Cerebellar cortex (tissue), 1 donor: ENCODE data around the gene AZIN2.
"Not testable (repeated sequence)": the region's sequence is repeated elsewhere in the genome, so short reads cannot be mapped to it uniquely, and the experiment has no call there.

ENCODE experiments used
- DNase-seq: peaks from one replicate; pipeline ENCODE4 v3.0.0-alpha.2; 2015; ENCODE audit warnings: low spot score

The AZIN2 gene

GRCh38 chr1:33080885-33081553 lies at the start of gene AZIN2:
TSS of gene AZIN2 (plus strand) at chr1:33081153. CDS start at chr1:33082250, 1,097 bp downstream.
- peak; percentile 98 for DNase-seq

DNA sequence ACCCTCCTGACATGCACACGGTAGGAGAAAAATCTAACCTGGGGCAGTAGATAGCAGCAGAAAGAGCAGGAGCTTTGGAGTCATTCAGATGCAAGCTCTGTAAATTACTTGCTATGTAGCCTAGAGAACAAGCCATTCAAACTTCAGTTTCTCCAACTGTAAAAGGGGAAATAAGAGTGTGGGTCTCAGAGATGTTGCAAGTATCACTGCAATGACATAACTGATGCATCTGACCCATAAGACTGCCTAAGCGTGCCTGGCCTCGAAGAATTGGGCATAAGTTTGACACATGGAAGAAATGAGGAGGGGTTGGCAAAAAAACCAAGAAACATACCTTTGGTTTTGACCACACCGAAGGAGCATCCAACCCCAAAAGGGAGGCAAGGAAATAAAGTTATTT lies 49.4 kb upstream of the AZIN2 start:
- DNase-seq: no peak

DNA sequence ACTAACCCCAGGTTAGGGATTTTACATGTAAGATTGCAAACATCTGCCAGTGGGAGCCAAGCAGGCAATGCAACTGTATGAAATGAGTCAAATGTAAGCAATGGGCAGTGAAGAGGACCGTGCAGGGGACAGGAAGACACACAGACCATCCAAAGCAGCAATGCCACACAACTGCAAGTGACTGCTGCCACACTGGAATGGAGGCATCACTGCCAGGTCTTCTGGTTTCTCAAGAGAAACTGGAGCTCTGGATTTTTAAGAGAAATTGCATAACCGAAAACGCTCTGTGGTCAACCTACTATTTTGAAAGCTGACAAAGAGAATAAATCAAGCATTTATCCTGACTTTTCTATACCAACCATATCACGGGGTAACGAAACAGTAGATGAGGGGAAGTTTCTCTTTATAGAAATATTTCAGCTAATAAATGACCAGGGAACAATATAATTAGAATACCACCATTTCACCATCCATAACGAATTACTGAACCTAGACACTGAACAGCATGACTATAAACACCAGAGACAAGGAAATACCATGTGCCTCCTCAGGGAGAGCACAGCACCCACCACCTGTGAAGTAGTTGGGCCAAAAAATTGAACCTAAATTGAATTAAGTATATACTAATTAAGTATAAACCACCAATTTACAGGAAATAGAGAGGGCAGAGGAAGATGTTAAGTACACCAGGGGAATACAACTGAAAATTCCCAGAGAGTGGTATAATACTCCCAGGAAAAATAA lies 48.7 kb upstream of the AZIN2 start:
- no peak for DNase-seq

DNA sequence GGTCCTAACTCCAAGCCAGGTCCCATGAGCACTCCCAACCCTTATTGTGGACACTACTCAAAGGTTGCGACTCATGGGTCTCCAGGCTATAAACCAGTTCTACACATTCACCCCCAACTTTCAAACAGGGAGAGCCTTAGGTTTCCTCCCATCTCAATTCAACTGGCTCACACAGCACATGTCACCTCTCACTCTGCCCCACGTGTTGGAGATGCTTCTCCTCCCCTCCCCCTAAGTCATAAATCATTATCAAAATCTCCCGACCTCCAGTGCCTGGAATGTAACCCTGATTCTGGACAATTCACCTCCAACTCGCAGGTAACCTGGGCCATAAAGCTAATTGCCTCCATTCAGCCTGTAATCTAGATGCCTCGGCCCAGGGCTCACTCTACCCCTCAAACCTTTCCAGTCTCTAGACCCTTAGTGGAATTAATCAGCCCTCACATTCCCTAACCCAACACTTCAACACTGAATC lies 44.9 kb upstream of the AZIN2 start:
- no peak for DNase-seq

- DNase-seq: peak; percentile 99
These were observed 44.1 kb upstream of the AZIN2 start, which contains the start of gene AK2 for GRCh38 chr1:33036526-33037503. TSS of gene AK2 (minus strand) at chr1:33036883. CDS start at chr1:33036828, 55 bp downstream.

GRCh38 chr1:33039840-33040239 lies 41.1 kb upstream of the AZIN2 start:
- no peak for DNase-seq

DNA sequence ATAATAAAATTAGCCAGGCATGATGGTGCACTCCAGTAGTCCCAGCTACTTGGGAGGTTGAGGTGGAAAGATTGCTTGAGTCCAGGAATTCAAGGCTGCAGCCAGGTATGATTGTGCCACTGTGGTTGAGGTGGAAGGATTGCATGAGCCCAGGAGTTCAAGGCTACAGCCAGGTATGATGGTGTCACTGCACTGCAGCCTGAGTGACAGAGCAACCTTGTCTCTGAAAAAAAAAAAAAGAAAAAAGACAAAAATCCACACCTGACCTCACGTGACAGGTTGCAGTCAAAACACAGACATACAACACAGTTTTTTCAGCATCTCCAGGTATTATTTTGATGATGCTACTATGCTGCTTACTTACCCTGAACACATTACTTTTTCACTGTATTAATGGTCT lies 39.9 kb upstream of the AZIN2 start:
- no peak for DNase-seq

GRCh38 chr1:33042831-33043230 lies 38.1 kb upstream of the AZIN2 start:
- DNase-seq: peak; percentile 98

DNA sequence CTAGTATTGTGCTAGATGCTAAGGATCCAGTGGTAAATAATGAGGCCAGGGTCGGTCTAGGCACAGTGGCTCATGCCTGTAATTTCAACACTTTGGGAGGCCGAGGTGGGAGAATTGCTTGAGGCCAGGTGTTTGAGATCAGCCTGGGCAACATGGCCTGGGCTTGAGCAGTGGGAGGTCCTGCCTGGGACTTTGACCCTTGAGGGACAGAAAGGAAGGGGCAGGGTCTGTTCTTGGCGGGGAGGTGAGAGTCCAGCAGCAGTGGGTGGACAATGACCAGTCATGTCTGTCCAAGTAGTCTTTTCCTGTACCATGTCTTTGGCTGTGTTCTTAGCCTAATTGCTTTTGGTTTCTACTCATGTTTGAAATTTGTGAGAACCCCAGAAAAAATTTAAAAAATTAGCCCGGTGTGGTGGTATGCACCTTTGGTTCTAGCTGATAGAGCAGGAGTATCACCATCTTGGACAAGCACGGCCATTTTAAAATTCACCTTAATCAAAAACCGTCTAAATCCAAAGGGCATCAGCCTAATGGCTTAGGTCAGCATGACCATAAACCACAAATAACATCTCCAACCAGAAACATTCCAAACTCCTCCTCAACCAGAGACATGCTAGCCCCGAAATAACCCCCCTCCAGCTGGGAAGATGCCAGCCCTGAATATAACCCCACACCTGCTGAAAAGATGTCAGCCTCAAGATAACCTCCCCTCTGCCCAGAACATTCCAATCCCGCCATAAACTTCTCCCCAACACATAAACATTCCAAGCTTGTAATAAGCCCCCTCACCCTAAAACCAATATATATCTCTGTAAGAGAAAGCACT lies 37.5 kb upstream of the AZIN2 start:
- DNase-seq: no peak

- no peak for DNase-seq
These were observed 35.7 kb upstream of the AZIN2 start for GRCh38 chr1:33045246-33045645.

DNA sequence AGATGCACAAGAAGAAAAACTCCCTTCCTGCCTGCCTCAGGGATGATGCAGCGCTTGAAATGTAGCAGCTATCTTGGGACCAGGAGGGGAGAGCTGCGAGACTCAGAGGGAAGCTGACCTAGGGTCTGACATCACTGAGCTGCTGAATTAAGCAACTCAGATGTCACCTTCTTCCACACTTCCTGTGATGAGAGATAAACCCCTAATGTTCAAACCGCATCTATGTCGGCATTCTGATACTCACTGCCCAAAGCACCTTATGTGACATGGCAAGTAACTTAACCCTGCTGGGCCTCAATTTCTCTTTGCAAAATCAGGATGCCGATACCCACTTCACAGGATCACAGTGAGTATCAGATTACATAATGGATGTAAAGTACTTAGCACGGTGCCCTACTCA lies 35.1 kb upstream of the AZIN2 start:
- DNase-seq: no peak

DNA sequence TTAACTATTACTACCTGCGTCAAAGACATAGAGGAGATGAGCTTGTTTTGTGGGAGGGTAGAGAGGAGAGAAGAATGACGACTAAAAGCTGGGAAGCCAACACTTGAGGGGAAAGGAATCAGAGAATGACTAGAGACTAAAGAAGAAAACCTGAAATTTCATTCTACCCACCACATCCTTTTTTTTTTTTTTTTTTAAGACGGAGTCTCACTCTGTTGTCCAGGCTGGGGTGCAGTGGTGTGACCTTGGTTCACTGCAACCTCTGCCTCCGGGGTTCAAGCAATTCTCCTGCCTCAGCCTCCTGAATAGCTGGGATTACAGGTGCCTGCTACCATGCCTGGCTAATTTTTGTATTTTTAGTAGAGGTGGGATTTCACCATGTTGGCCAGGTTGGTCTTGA lies 34.7 kb upstream of the AZIN2 start:
- DNase-seq: not testable (repeated sequence)

DNA sequence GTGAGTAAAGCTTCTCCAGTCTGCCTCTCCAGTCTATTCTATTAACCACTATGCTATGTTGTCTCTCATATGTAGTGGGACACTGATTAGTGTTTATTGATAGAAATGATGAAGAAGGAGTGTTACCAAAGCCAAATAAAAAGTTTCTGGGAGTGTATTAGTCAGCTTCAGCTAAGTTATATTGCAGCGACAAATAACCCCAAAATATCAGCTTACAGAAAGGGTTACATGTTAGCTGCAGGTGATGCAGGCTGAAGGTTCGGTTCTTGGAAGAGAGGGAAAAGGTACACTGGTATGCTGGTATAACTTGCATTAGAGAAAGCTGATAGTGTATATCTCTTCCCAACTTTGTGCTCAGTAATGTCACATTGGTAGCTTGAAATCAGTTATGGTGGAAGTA lies 33.7 kb upstream of the AZIN2 start:
- DNase-seq: no peak

DNA sequence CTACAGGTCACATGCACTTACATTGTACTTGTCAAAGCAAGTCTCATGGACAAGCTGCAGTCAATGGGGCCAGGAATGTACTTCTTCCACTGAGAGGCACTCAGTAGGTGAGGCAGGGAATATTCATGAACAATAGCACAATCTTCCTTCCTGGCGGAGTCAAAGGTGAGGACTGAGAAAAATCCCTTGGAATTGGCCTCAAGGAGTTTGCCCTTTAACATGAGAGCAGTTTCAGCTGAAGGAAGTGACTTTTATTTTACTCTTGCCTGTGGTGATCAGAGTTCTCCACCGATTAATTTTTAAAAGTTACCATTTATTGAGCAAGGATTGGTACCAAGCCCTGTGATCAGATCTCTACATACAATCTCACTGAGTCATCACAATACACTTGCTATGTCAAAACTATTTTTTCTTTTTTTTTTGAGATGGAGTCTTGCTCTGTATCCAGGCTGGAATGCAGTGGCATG lies 33.1 kb upstream of the AZIN2 start:
- no peak for DNase-seq

DNA sequence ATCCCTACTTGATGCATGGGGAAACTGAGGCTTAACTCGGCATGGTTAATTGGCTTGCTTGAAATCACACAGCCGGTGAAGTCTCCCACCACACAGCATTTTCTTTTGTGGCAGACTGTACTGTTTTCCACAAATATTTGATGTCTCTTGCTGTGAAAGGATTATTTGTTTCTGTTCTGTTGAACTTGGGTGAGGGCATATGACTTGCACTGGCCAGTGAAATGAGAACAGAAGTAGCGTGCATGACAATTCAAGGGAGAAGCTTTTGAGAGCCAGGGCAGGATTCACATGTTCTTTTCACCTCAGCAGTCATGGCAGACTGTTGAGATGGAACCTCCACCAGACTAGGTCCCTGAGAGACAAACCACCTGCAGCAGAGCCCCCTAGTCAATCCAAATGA lies 32.5 kb upstream of the AZIN2 start:
- no peak for DNase-seq

- no peak for DNase-seq
These were observed 31.6 kb upstream of the AZIN2 start for GRCh38 chr1:33049371-33049770.

DNA sequence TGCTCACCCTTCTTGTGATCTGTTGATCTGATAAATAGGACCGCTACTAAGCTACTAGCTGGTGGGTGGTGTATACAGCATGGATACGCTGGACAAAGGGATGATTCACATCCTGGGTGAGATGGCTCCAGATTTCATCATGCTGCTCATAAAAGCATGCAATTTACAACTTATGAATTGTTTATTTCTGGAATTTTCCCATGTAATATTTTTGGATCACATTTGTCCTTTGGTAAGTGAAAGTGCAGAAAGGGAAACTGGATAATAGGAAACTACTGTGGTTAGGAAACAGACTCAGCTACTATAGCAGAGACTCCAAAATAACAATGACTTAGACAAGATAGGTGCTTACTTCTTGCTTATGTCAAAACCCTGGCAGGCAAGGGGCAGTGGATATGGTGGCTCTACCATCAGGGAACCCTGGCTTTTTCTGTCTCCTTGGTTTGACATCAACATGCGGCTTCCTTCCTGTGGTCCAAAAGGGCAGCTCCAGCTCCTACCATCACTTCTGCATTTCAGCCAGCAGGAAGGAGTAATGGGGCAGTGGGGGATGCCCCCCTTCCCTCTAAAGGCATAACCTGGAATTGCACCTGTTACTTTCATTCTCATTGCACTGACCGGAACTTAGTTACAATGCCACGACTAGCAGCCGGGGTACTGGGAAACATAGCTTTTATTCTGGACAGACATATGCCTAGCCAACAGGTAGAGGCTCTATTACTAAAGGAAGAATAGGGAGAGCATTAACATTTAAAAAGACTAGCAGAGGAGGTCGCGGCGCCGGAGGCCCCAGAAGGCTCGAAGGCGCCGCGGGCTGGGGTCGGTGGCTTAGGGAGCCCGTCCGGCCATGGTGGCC lies 30.5 kb upstream of the AZIN2 start:
- DNase-seq: no peak

DNA sequence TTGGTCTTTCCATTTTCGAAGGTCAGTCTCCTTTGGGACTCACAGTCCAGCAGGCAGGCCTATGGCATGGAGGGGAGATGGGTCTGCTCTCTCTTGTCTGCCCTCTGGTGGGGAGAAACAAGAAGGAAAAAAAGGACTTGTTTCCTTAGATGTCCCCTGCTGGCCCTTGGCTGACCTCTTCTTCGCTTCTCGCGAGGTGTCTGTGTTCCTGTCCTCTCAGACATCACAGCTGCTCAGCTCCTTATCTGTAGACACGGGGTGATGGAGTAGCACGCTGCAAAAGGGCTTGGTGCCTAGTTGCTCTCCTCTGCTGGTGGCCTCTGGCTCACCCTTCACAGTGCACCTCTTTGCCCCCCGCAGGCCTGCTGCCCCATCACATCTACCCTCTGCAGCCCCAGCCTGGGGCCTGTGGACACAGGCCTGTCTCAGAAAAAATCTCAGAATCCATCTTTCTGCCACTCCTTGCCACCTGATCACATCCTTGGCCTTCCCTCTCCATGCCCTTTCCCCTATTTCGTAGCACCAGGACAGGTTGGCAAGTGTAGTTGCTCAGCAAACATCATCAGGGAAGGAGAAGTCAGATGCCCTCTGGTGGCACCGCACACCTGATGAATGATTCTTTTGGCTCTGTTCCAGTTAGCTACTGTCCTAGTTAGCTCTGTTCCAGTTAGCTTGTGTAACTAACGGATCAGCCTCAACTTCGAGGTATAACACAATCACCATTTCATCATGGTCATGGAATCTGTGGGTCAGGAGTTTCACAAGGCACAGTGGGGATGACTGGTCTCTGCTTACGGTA lies 25.5 kb upstream of the AZIN2 start:
- DNase-seq: peak; percentile 89

DNA sequence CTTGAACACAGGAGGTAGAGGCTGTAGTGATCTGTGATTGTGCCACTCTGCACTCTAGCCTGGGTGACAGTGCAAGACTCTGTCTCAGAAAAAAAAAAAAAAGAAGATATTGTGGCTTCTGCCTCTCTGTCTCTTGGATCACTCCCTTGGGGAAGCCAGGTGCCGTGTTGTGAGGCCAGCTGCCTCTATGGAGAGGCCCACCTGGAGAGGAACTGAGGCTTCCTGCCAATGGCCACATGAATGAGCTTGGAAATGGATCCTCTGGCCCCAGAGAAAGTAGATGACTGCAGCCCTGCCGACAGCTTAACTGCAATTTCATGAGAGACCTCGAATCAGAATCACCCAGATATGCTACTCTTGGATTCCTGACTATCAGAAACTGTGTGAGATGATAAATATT lies 24.5 kb upstream of the AZIN2 start:
- peak; percentile 47 for DNase-seq
